ENCODE data around the gene DYRK2.

Gene DYRK2

DNA sequence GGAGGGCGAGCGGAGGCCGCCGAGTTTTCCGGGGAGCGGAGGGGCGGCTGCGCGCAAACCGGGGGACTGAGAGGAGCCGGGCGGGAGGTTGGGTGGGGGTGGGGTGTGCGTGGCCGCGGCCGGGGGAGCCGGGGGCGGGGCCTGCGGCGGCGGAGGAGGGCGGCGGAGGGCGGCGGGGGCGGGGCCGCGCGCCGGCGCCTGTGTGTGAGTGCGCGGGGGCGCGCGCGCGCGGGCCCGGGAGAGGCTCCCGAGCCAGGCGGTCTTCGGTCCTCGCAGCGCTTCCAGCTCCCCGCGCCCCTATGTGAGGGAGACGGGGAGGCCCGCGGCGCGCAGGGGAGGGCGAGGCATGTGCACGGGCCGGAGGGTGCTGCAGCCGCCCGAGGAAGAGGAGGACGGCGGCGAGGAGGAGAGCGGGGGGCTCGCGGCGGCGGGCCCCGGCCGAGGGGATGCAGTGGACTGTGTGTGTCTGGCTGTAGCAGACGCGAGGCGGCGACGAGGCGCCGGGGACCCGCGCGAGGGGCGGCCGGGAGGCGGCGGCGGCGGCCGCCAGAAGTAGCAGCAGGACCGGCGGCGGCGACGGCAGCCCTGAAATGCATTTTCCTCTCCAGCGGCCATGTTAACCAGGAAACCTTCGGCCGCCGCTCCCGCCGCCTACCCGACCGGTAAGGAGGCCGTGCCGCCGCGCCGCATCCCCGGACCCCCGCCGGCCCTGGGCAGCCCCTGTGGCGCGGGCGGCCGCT is at the start of gene DYRK2:
Gene DYRK2 (plus strand): TSS at position 225 of the 740 bp plus-strand sequence. CDS start 389 bp downstream, at position 614.
- H3K36me3 Mint-ChIP-seq (ENCODE audit: low read depth) = peaks cover 21% of the 10 kb centered on the region
- peak within 1 kb of the TSS; percentile 94 for H3K4me3 Mint-ChIP-seq
- H3K27ac Mint-ChIP-seq = peak within 1 kb of the TSS; percentile 78 to 93 (median 86)
- H3K4me1 Mint-ChIP-seq = peaks cover 31% of the 10 kb centered on the region
- no peaks in the 10 kb centered on the region for H3K9me3 Mint-ChIP-seq
- H3K27me3 Mint-ChIP-seq (ENCODE audit: low read depth) = peaks cover 3% of the 10 kb centered on the region
- TF ChIP-seq, protein P1, sequence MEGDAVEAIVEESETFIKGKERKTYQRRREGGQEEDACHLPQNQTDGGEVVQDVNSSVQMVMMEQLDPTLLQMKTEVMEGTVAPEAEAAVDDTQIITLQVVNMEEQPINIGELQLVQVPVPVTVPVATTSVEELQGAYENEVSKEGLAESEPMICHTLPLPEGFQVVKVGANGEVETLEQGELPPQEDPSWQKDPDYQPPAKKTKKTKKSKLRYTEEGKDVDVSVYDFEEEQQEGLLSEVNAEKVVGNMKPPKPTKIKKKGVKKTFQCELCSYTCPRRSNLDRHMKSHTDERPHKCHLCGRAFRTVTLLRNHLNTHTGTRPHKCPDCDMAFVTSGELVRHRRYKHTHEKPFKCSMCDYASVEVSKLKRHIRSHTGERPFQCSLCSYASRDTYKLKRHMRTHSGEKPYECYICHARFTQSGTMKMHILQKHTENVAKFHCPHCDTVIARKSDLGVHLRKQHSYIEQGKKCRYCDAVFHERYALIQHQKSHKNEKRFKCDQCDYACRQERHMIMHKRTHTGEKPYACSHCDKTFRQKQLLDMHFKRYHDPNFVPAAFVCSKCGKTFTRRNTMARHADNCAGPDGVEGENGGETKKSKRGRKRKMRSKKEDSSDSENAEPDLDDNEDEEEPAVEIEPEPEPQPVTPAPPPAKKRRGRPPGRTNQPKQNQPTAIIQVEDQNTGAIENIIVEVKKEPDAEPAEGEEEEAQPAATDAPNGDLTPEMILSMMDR (IDR thresholded peaks at IDR 0.05; ENCODE audit: unreplicated experiment in 3 of 3) = peak in 2 of 3 experiments; percentile 12 to 24

DNA sequence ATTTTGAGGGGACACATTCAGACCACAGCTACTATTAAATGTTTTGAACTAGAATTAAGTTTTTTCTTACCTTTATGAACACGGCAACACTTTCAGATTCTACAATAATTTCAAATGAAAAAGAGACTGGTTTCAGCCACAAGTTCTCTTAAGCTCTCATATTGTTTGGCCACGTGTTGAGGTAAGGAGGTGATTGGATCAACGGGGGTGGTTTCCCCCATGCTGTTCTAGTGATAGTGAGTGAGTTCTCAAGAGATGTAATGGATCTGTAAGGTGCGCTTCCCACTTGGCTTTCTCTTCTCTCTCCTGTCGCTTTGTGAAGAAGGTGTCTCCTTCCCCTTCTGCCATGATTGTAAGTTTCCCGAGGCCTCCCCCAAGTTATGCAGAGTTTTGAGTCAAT is 48.9 kb upstream of the DYRK2 start:
- TF ChIP-seq, protein P1 (IDR thresholded peaks at IDR 0.05; ENCODE audit: unreplicated experiment in 3 of 3) = no peak
- H3K27ac Mint-ChIP-seq = no peak overlapping the region
- no peak overlapping the region for H3K4me3 Mint-ChIP-seq
- H3K36me3 Mint-ChIP-seq (ENCODE audit: low read depth) = no peaks in the 10 kb centered on the region
- H3K4me1 Mint-ChIP-seq = peaks cover 2% of the 10 kb centered on the region
- H3K9me3 Mint-ChIP-seq = peaks cover 5% of the 10 kb centered on the region
- H3K27me3 Mint-ChIP-seq (ENCODE audit: low read depth) = no peaks in the 10 kb centered on the region

DNA sequence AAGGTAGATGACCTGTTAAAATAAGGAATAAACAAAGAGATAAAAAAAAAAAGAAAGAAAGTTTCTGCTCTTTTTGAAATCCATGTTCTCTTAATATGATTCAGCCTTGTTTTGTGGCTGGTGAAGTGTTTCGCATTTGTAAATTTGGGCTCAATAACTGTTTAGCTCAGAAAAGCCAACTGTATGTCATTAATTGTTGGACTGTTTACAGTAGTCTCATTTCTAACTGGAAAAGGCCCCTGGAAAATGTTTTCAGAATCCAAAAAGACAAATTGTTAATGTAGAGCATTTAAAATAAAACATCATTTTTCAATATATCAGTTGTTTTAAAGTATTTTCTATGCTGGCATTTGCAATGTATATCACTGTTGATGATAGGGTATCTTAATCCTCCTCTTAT is 47.4 kb upstream of the DYRK2 start:
- Mint-ChIP-seq H3K9me3 (peaks cover 5% of the 10 kb centered on the region), H3K4me1 (no peaks in the 10 kb centered on the region), H3K36me3 (ENCODE audit: low read depth) (no peaks in the 10 kb centered on the region), H3K27me3 (ENCODE audit: low read depth) (no peaks in the 10 kb centered on the region), H3K4me3 (no peak overlapping the region), H3K27ac (no peak overlapping the region)
- TF ChIP-seq, protein P1 (IDR thresholded peaks at IDR 0.05; ENCODE audit: unreplicated experiment in 3 of 3) = no peak

DNA sequence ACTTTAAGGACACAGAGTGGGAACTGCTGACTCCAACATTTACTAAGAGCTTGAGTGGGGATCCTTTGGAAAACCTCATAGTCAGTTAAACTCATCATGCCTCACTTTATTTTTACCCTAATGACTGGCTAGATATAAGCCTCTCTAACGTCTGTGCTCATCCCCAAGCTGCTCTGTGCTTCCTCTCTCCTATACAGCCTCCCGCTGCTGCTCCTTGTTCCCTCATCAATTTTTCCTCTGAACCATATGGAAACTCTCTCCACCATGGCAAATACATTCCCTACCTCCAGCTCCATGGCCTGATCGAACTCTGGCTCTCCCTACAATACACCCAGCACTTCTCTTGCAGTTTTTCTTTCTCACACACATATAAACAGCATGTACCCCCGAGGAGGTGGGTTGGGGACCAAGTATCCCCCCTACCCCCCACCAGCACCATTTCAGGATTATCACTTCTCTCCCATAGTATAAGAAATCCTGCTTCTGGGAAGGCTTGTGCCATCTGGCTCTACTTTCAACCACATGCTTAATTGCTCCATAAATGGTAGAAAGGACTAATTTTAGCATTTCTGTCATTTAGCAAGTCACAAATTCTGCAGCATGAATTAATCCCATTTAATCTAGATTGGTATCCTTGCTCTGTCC is 39.2 kb upstream of the DYRK2 start:
- TF ChIP-seq, protein P1 (IDR thresholded peaks at IDR 0.05; ENCODE audit: unreplicated experiment in 3 of 3) = no peak
- no peaks in the 10 kb centered on the region for H3K9me3 Mint-ChIP-seq

DNA sequence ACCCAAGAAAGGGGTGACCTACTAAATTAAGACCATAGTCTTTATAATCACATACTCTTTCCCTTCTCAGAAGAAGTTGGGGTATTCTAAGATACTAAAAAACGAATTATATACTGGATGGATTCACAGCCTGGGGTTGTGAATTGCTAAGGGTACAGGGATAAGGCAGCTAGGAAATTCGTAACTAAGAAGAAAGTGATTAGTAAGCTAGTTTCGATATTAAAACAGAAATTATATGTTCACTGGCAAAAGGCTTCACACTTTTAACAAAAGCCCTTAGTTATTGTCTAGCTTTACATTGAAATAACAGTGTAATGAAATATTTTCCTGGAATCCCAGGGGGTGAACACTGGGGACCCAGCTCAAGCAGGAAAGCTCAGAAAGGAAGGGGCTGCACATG is 35.5 kb upstream of the DYRK2 start:
- Mint-ChIP-seq H3K4me3 (no peak overlapping the region), H3K4me1 (peaks cover 6% of the 10 kb centered on the region), H3K36me3 (ENCODE audit: low read depth) (no peaks in the 10 kb centered on the region), H3K27me3 (ENCODE audit: low read depth) (peaks cover 4% of the 10 kb centered on the region), H3K27ac (no peak overlapping the region), H3K9me3 (no peaks in the 10 kb centered on the region)
- TF ChIP-seq, protein P1 (IDR thresholded peaks at IDR 0.05; ENCODE audit: unreplicated experiment in 3 of 3) = no peak

More for the DNA sequence above, 39.2 kb upstream of the DYRK2 start:
- Mint-ChIP-seq H3K27ac (no peak overlapping the region), H3K27me3 (ENCODE audit: low read depth) (peaks cover 4% of the 10 kb centered on the region), H3K4me3 (no peak overlapping the region), H3K4me1 (no peaks in the 10 kb centered on the region), H3K36me3 (ENCODE audit: low read depth) (no peaks in the 10 kb centered on the region)
